ENCODE measurements around the gene PITPNM3.
"Not testable (repeated sequence)": the region's sequence is repeated elsewhere in the genome, so short reads cannot be mapped to it uniquely, and the experiment has no call there.

PITPNM3 gene

DNA sequence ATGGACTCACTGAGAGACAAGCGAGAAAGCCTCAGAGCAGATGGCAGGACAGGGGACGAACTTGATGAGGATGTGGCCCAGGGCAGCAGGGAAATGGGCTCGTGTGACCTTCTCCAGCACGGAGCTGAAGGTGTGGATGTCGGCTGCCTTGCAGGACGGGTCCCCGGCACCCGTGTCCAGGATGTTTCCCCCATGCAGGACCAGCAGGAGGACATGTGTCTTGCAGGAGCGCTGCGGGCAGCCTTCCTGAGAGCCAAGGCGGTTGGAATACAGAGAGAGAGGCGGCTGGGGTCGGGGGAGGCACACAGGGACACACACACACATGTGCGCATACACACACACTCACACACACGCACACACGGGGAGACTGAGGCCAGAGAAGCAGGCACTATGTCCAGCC, 72.8 kb downstream of the PITPNM3 start:
- no peak for DNase-seq (ENCODE audit: low read depth, low spot score)
- Histone ChIP-seq H3K27ac (no peak overlapping the region), H3K4me3 (no peak overlapping the region), H3K9me3 (ENCODE audit: low read depth, low read length) (no peaks in the 10 kb centered on the region), H3K36me3 (ENCODE audit: insufficient read depth, low read length) (no peaks in the 10 kb centered on the region), H3K9ac (ENCODE audit: insufficient read length) (no peak overlapping the region)
- TF ChIP-seq EZH2 (IDR thresholded peaks at IDR 0.05) = no peak
- no peak for TF ChIP-seq FOXP2 (optimal IDR thresholded peaks at IDR 0.05; ENCODE audit: control extremely low read depth, extremely low read length, insufficient read depth)
- TF ChIP-seq POLR2AphosphoS5 (IDR thresholded peaks at IDR 0.05; ENCODE audit: borderline replicate concordance, low read depth, low read length) = no peak

GRCh38 chr17:6482796-6483195, 73.6 kb downstream of the PITPNM3 start:
- H3K27ac ChIP-seq; H3K9me3 ChIP-seq (ENCODE audit: low read depth, low read length); H3K9ac ChIP-seq (ENCODE audit: insufficient read length); DNase-seq (ENCODE audit: low read depth, low spot score); H3K36me3 ChIP-seq (ENCODE audit: insufficient read depth, low read length); H3K4me3 ChIP-seq: not testable (repeated sequence)

GRCh38 chr17:6482105-6482455, 74.3 kb downstream of the PITPNM3 start:
- H3K9ac ChIP-seq (ENCODE audit: insufficient read length) = no peak overlapping the region
- no peaks in the 10 kb centered on the region for H3K36me3 ChIP-seq (ENCODE audit: insufficient read depth, low read length)
- H3K4me3 ChIP-seq = no peak overlapping the region
- no peak for TF ChIP-seq EZH2 (IDR thresholded peaks at IDR 0.05)
- TF ChIP-seq POLR2AphosphoS5 (IDR thresholded peaks at IDR 0.05; ENCODE audit: borderline replicate concordance, low read depth, low read length) = no peak
- TF ChIP-seq FOXP2 (optimal IDR thresholded peaks at IDR 0.05; ENCODE audit: control extremely low read depth, extremely low read length, insufficient read depth) = no peak
- H3K9me3 ChIP-seq (ENCODE audit: low read depth, low read length) = no peaks in the 10 kb centered on the region
- no peak overlapping the region for H3K27ac ChIP-seq
- DNase-seq (ENCODE audit: low read depth, low spot score) = no peak

GRCh38 chr17:6480303-6480675, 76.1 kb downstream of the PITPNM3 start:
- H3K9me3 ChIP-seq (ENCODE audit: low read depth, low read length) = no peaks in the 10 kb centered on the region
- no peak overlapping the region for H3K4me3 ChIP-seq
- no peak for DNase-seq (ENCODE audit: low read depth, low spot score)
- no peak for TF ChIP-seq EZH2 (IDR thresholded peaks at IDR 0.05)
- TF ChIP-seq FOXP2 (optimal IDR thresholded peaks at IDR 0.05; ENCODE audit: control extremely low read depth, extremely low read length, insufficient read depth) = no peak
- no peak for TF ChIP-seq POLR2AphosphoS5 (IDR thresholded peaks at IDR 0.05; ENCODE audit: borderline replicate concordance, low read depth, low read length)
- H3K9ac ChIP-seq (ENCODE audit: insufficient read length) = no peak overlapping the region
- H3K27ac ChIP-seq = no peak overlapping the region
- no peaks in the 10 kb centered on the region for H3K36me3 ChIP-seq (ENCODE audit: insufficient read depth, low read length)

GRCh38 chr17:6479622-6480302, 76.6 kb downstream of the PITPNM3 start:
- Histone ChIP-seq H3K4me3 (no peak overlapping the region), H3K9me3 (ENCODE audit: low read depth, low read length) (no peaks in the 10 kb centered on the region), H3K36me3 (ENCODE audit: insufficient read depth, low read length) (no peaks in the 10 kb centered on the region), H3K27ac (no peak overlapping the region), H3K9ac (ENCODE audit: insufficient read length) (no peak overlapping the region)
- TF ChIP-seq POLR2AphosphoS5 (IDR thresholded peaks at IDR 0.05; ENCODE audit: borderline replicate concordance, low read depth, low read length) (no peak), EZH2 (IDR thresholded peaks at IDR 0.05) (no peak), FOXP2 (optimal IDR thresholded peaks at IDR 0.05; ENCODE audit: control extremely low read depth, extremely low read length, insufficient read depth) (no peak)
- DNase-seq (ENCODE audit: low read depth, low spot score) = no peak

- no peak for DNase-seq (ENCODE audit: low read depth, low spot score)
- no peaks in the 10 kb centered on the region for H3K9me3 ChIP-seq (ENCODE audit: low read depth, low read length)
- no peak overlapping the region for H3K4me3 ChIP-seq
- TF ChIP-seq POLR2AphosphoS5 (IDR thresholded peaks at IDR 0.05; ENCODE audit: borderline replicate concordance, low read depth, low read length) (no peak), EZH2 (IDR thresholded peaks at IDR 0.05) (no peak), FOXP2 (optimal IDR thresholded peaks at IDR 0.05; ENCODE audit: control extremely low read depth, extremely low read length, insufficient read depth) (no peak)
- H3K36me3 ChIP-seq (ENCODE audit: insufficient read depth, low read length) = no peaks in the 10 kb centered on the region
- H3K9ac ChIP-seq (ENCODE audit: insufficient read length) = no peak overlapping the region
- no peak overlapping the region for H3K27ac ChIP-seq
Observed at GRCh38 chr17:6478486-6478885, 77.9 kb downstream of the PITPNM3 start.

GRCh38 chr17:6477831-6478383, 78.4 kb downstream of the PITPNM3 start:
- H3K4me3 ChIP-seq = no peak overlapping the region
- no peak overlapping the region for H3K9ac ChIP-seq (ENCODE audit: insufficient read length)
- DNase-seq (ENCODE audit: low read depth, low spot score) = no peak
- TF ChIP-seq FOXP2 (optimal IDR thresholded peaks at IDR 0.05; ENCODE audit: control extremely low read depth, extremely low read length, insufficient read depth) (no peak), EZH2 (IDR thresholded peaks at IDR 0.05) (no peak), POLR2AphosphoS5 (IDR thresholded peaks at IDR 0.05; ENCODE audit: borderline replicate concordance, low read depth, low read length) (no peak)
- H3K36me3 ChIP-seq (ENCODE audit: insufficient read depth, low read length) = no peaks in the 10 kb centered on the region
- no peaks in the 10 kb centered on the region for H3K9me3 ChIP-seq (ENCODE audit: low read depth, low read length)
- no peak overlapping the region for H3K27ac ChIP-seq

DNA sequence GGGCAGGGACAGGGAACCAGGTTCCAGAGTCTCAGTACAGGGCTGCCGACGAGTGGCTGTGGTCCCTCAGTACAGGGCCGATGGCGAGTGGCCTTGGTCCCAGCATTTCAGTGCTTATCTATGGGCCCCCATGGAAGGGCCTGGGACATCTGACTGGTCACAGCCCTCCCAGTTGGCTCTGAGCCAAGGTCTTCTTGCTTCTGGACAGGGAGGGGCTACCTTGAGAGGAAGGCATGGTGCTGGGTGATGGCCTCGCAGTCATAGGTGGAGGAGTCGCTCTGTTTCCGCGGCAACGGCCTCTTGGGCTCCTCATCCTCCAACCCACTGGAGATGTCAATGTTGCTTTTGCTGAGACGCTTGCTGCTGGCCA, 79.6 kb downstream of the PITPNM3 start:
- Histone ChIP-seq H3K27ac (no peak overlapping the region), H3K9ac (ENCODE audit: insufficient read length) (no peak overlapping the region), H3K4me3 (no peak overlapping the region), H3K9me3 (ENCODE audit: low read depth, low read length) (no peaks in the 10 kb centered on the region), H3K36me3 (ENCODE audit: insufficient read depth, low read length) (no peaks in the 10 kb centered on the region)
- TF ChIP-seq POLR2AphosphoS5 (IDR thresholded peaks at IDR 0.05; ENCODE audit: borderline replicate concordance, low read depth, low read length) (no peak), FOXP2 (optimal IDR thresholded peaks at IDR 0.05; ENCODE audit: control extremely low read depth, extremely low read length, insufficient read depth) (no peak), EZH2 (IDR thresholded peaks at IDR 0.05) (no peak)
- no peak for DNase-seq (ENCODE audit: low read depth, low spot score)
